HG03457 (cell line): Measurements from ENCODE around the gene ATXN2.
"Not testable (repeated sequence)": the region's sequence is repeated elsewhere in the genome, so short reads cannot be mapped to it uniquely, and the experiment has no call there.

Experiments used
- ATAC-seq: cut with Tn5 transposase; IDR thresholded peaks from one replicate; pipeline ENCODE4 v1.9.1; 2021; ENCODE audit warnings: moderate number of reproducible peaks; ENCODE audit not compliant: unreplicated experiment

ATXN2 gene

DNA sequence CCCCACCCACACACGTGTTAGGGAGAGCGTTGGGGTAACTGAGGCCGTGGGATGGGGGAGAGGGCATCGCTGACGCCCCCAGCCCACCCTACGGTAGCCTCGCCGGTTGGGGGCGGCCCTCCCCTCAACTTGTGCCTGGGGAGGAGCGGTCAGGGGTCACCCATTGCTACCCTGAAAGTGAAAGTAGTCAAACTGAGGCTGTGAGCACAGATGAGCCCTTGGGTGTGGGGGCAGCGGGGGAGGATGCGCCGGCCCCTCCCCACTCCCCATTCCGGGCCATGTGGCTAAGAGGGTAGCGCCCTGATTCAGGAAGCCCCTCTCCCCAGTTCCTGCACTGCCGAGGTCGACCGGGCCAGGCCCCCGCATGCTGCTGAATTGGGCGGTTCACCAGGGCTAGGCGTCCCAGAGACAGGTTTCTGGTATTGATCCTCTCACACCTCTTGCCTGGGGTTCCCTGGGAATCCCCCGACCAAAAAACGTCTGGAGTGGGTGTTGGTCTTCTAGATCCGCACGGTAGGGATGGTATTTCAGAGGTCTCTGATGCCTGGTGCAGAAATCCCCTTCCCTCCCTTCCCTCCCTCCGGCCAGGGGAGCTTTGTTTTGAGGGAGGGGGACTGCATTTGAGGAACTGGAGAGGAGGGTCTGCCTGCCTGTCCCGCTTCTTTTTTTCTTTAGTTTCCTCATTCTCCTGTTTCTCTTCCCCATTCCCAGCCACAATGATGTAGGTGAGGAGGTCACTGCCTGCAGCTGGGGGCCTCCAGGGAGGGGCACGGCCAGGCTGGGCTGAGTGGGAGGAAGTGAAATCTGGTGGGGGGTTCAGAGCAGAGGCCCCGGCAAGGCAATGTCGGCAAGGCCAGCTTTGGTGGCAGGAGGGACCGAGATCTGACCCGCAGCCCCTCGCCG, 192.4 kb downstream of the ATXN2 start:
- no peak for ATAC-seq

DNA sequence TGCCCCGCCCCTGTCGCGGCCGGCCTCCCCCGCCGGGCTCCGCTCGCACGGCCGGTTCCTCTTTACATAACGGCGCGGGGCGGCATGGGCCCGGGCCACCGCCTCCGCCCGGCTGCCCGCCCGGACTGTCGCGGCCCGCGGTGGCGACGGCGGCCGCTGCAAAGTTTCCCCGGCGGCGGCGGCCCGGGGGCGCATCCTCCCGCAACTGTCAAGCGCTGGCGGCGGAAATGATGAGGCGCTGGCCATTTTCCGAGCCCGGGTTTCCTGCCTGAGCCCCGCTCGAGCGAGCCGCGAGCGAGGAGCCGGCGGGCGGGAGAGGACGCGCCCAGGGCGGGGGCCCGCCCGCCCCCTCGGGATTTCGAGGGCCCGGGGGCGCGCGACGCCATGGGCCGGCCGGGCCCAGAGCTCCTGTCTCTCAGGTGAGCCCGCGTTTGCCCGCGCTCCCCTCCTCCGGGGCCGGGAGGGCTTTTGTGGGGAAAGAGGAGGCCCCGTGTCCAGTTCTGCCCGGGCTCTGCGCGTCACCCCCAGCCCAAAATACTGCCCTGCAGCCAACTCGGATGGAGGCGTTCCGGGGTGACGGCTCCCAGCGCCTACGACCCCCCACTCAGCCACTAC, 193.1 kb downstream of the ATXN2 start, which contains the start of gene SH2B3:
TSS of gene SH2B3 (plus strand) at position 65 of the 615 bp plus-strand sequence. CDS start 12,223 bp downstream, outside the sequence.
- ATAC-seq, result no peak

DNA sequence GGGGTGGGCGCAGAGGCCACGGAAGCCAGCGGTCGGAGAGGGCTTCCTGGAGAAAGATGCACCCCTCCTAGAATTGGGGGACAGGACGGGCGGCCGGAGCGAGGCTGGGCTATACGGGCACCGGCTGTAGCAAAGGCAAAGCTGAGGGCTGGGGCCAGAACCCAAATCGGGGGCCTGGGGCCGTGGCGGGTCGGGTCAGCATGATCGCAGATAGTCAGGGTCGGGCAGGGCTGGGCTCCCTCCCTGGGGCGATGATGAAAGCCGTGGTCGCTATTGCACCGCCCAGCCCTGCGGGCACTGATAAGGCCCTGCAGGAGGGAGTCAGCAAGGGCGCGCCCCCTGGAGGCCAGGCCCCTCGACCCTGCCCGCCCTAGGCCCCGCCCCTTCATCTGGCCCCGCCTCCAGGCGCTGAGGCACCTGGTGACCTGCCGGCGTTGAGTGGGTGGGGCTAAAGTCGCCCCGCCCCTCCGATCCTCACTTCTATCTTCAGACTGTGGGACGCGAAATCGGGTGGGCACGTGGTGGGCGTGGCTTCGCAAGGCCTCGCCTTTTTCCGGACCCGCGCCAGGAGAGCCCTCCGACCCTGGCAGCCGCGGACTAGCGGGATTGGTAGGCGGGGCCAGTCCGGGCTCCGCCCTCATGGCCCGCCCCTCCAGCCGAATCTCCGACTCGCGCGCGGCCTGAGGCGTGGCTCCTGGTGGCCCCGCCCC, 193.8 kb downstream of the ATXN2 start:
- ATAC-seq, result peak; percentile 38

DNA sequence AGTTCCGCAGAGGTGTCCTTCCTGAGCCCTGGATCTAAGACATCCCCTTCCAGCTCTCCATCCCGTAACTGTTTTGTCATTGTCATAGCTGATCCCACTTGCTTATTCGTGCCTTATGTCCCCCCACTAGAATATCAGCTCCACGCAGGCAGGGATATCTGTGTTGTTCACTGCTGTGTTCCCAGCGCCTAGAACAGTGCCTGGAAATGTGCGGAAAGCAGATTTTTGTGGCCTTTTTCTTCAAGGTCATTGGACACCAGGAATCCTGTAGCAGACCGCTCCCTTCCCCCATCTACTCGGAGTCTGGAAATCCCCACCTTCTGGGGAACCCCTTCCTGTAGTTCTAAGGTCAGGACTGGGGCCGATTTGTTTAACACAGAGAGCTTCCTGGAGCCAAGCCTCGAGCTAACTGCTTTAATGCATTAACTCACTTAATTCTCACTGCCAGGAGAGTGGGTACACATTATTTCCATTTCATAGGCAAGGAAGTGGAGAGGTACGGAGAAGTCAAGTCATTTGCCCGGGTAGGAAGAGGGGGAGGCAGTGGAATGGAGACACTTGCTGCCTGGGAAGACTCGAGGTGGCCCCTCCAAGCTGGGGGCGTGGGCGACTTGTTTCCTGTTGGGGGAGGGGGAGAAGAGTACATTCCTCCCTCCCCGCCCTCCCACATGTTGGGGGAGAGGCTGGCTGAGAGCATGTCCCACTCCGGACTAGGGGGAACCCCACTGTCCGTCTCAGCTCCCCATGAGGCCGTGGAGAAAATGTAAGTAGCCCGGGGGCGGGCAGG, 194.6 kb downstream of the ATXN2 start:
- ATAC-seq, result no peak

DNA sequence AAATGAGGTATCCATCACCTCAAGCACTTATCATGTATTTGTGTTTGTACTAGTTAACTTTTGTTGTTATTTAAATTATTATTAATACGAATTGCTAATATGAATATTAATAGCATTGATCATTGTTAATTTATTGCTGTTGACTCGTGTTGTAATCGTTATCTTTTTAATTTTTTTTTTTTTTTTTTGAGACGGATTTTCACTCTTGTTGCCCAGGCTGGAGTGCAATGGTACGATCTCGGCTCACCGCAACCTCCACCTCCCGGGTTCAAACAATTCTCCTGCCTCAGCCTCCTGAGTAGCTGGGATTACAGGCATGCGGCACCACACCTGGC, 196.7 kb downstream of the ATXN2 start:
- ATAC-seq, result not testable (repeated sequence)
